GM19328 (cell line): ENCODE measurements around the gene C12orf75.
"Not testable (repeated sequence)": the region's sequence is repeated elsewhere in the genome, so short reads cannot be mapped to it uniquely, and the experiment has no call there.

Experiments
- ATAC-seq: cut with Tn5 transposase; IDR thresholded peaks from one replicate; pipeline ENCODE4 v1.9.1; 2021; ENCODE audit warnings: mild to moderate bottlenecking, moderate library complexity; ENCODE audit not compliant: unreplicated experiment

C12orf75 gene

GRCh38 chr12:105369014-105369413 lies 38.5 kb downstream of the C12orf75 start:
- no peak for ATAC-seq

GRCh38 chr12:105374303-105374702 lies 43.8 kb downstream of the C12orf75 start:
- ATAC-seq, result no peak

GRCh38 chr12:105377077-105377476 lies 46.6 kb downstream of the C12orf75 start:
- no peak for ATAC-seq

GRCh38 chr12:105378911-105379310 lies 48.4 kb downstream of the C12orf75 start:
- no peak for ATAC-seq

- ATAC-seq, result no peak
Observed at GRCh38 chr12:105382771-105383622, 52.5 kb downstream of the C12orf75 start.

- ATAC-seq, result no peak
Observed at GRCh38 chr12:105384220-105384619, 53.7 kb downstream of the C12orf75 start.

GRCh38 chr12:105384916-105385535 lies 54.5 kb downstream of the C12orf75 start:
- ATAC-seq, result no peak

GRCh38 chr12:105386431-105386830 lies 55.9 kb downstream of the C12orf75 start:
- no peak for ATAC-seq

GRCh38 chr12:105391231-105391630 lies 60.7 kb downstream of the C12orf75 start:
- no peak for ATAC-seq

- ATAC-seq, result no peak
Observed at GRCh38 chr12:105393587-105393986, 63.1 kb downstream of the C12orf75 start.

GRCh38 chr12:105396024-105396423 lies 65.5 kb downstream of the C12orf75 start:
- ATAC-seq, result no peak

- ATAC-seq, result no peak
Observed at GRCh38 chr12:105396983-105397382, 66.5 kb downstream of the C12orf75 start.

- ATAC-seq, result no peak
Observed at GRCh38 chr12:105398930-105399329, 68.4 kb downstream of the C12orf75 start.

GRCh38 chr12:105399428-105400081 lies 69.1 kb downstream of the C12orf75 start:
- no peak for ATAC-seq

- no peak for ATAC-seq
Observed at GRCh38 chr12:105400227-105400626, 69.7 kb downstream of the C12orf75 start.

- ATAC-seq, result no peak
Observed at GRCh38 chr12:105401198-105401597, 70.7 kb downstream of the C12orf75 start.

- ATAC-seq, result no peak
Observed at GRCh38 chr12:105402366-105402765, 71.9 kb downstream of the C12orf75 start.

- no peak for ATAC-seq
Observed at GRCh38 chr12:105403095-105403494, 72.6 kb downstream of the C12orf75 start.

GRCh38 chr12:105404134-105404533 lies 73.6 kb downstream of the C12orf75 start:
- not testable (repeated sequence) for ATAC-seq

- no peak for ATAC-seq
Observed at GRCh38 chr12:105406497-105406896, 76.0 kb downstream of the C12orf75 start.

GRCh38 chr12:105409279-105409678 lies 78.8 kb downstream of the C12orf75 start:
- ATAC-seq, result no peak
